ENCODE results near the gene ELOVL1. TPM values are rescaled to one million over a fixed set of nuclear protein-coding genes. Genes with fewer than 3 reads are reported as not detected.
"Not testable (repeated sequence)": the region's sequence is repeated elsewhere in the genome, so short reads cannot be mapped to it uniquely, and the experiment has no call there.

The ELOVL1 gene
- total RNA-seq, 4 donors from 2014 or later, result 149 to 434 (median 349) TPM

- H3K27me3 ChIP-seq, result no peaks in the 10 kb centered on the region
- H3K4me1 ChIP-seq, result no peaks in the 10 kb centered on the region
- H3K4me3 ChIP-seq, result no peak overlapping the region
- no peak for TF ChIP-seq POLR2AphosphoS5 (IDR thresholded peaks at IDR 0.05)
- no peak for TF ChIP-seq CTCF (IDR thresholded peaks at IDR 0.05)
- no peak for TF ChIP-seq EP300 (IDR thresholded peaks at IDR 0.05)
- TF ChIP-seq POLR2A (IDR thresholded peaks at IDR 0.05), result no peak
- H3K27ac ChIP-seq, result no peak overlapping the region
- no peaks in the 10 kb centered on the region for H3K9me3 ChIP-seq
- DNase-seq (ENCODE audit: low spot score in 2 of 2), result no peak
- H3K36me3 ChIP-seq, result peaks cover 67% of the 10 kb centered on the region
- 78% methylated on average over 2 of the region's 2 CpGs for WGBS
These were observed 38.0 kb upstream of the ELOVL1 start for GRCh38 chr1:43405876-43406234.

GRCh38 chr1:43405219-43405875 is 37.5 kb upstream of the ELOVL1 start:
- Histone ChIP-seq H3K36me3 (peaks cover 63% of the 10 kb centered on the region), H3K27me3 (no peaks in the 10 kb centered on the region), H3K9me3 (no peaks in the 10 kb centered on the region), H3K27ac (no peak overlapping the region), H3K4me3 (no peak overlapping the region), H3K4me1 (no peaks in the 10 kb centered on the region)
- no peak for DNase-seq (ENCODE audit: low spot score in 2 of 2)
- no peak for TF ChIP-seq POLR2AphosphoS5 (IDR thresholded peaks at IDR 0.05)
- no peak for TF ChIP-seq POLR2A (IDR thresholded peaks at IDR 0.05)
- no peak for TF ChIP-seq CTCF (IDR thresholded peaks at IDR 0.05)
- TF ChIP-seq EP300 (IDR thresholded peaks at IDR 0.05), result no peak
- 88% methylated on average over 6 of the region's 6 CpGs for WGBS

- no peak for DNase-seq (ENCODE audit: low spot score in 2 of 2)
- Histone ChIP-seq H3K4me1 (no peaks in the 10 kb centered on the region), H3K27ac (no peak overlapping the region), H3K4me3 (no peak overlapping the region), H3K9me3 (no peaks in the 10 kb centered on the region), H3K36me3 (peaks cover 62% of the 10 kb centered on the region), H3K27me3 (no peaks in the 10 kb centered on the region)
- no peak for TF ChIP-seq CTCF (IDR thresholded peaks at IDR 0.05)
- no peak for TF ChIP-seq POLR2AphosphoS5 (IDR thresholded peaks at IDR 0.05)
- no peak for TF ChIP-seq POLR2A (IDR thresholded peaks at IDR 0.05)
- TF ChIP-seq EP300 (IDR thresholded peaks at IDR 0.05), result no peak
- WGBS, result 98% methylated on average over 6 of the region's 6 CpGs
These were observed 36.5 kb upstream of the ELOVL1 start for GRCh38 chr1:43404353-43404752.

GRCh38 chr1:43402089-43402865 is 34.5 kb upstream of the ELOVL1 start:
- Histone ChIP-seq H3K9me3 (no peaks in the 10 kb centered on the region), H3K4me1 (no peaks in the 10 kb centered on the region), H3K36me3 (peaks cover 44% of the 10 kb centered on the region), H3K27ac (no peak overlapping the region), H3K4me3 (no peak overlapping the region), H3K27me3 (no peaks in the 10 kb centered on the region)
- no peak for DNase-seq (ENCODE audit: low spot score in 2 of 2)
- TF ChIP-seq EP300 (IDR thresholded peaks at IDR 0.05) (no peak), POLR2A (IDR thresholded peaks at IDR 0.05) (no peak), POLR2AphosphoS5 (IDR thresholded peaks at IDR 0.05) (no peak), CTCF (IDR thresholded peaks at IDR 0.05) (no peak)
- 79% methylated on average over 6 of the region's 6 CpGs for WGBS

- WGBS, result 97% methylated on average over 9 of the region's 9 CpGs
- not testable (repeated sequence) for H3K4me1 ChIP-seq; H3K9me3 ChIP-seq; H3K27ac ChIP-seq; DNase-seq (ENCODE audit: low spot score in 2 of 2); H3K27me3 ChIP-seq; H3K4me3 ChIP-seq
- peaks cover 33% of the 10 kb centered on the region for H3K36me3 ChIP-seq
These were observed 32.6 kb upstream of the ELOVL1 start for GRCh38 chr1:43400441-43400840.
